MM.1S (cell line): ENCODE results near the gene SEMA4C.

Experiments
- DNase-seq: peaks from one replicate; pipeline ENCODE4 v3.0.0-alpha.2; 2015
- H2AFZ ChIP-seq: fragments of 300-600 bp; sonication (generic); 2 replicates; pipeline ENCODE4 v1.6.0; 2016; ENCODE audit warnings: antibody characterized with exemption, low read length
- H3F3A ChIP-seq: fragments of 300-600 bp; sonication (generic); 2 replicates; pipeline ENCODE4 v1.6.1; 2016; ENCODE audit warnings: mild to moderate bottlenecking, antibody characterized with exemption, low read length, moderate library complexity, mixed read lengths; ENCODE audit not compliant: insufficient read depth
- H3K27ac ChIP-seq: fragments of 300-600 bp; sonication (generic); 2 replicates; pipeline ENCODE4 v1.5.1; 2016; ENCODE audit warnings: mild to moderate bottlenecking, low read length
- H3K27me3 ChIP-seq: fragments of 300-600 bp; sonication (generic); replicated peaks from 2 replicates; pipeline ENCODE4 v1.6.0; 2016; ENCODE audit warnings: low read length; ENCODE audit not compliant: insufficient read depth
- H3K36me3 ChIP-seq: fragments of 300-600 bp; sonication (generic); replicated peaks from 2 replicates; pipeline ENCODE4 v1.6.1; 2016; ENCODE audit warnings: mild to moderate bottlenecking, low read length, mixed read lengths; ENCODE audit not compliant: insufficient read depth
- H3K4me1 ChIP-seq: fragments of 300-600 bp; sonication (generic); 2 replicates; pipeline ENCODE4 v1.6.1; 2016; ENCODE audit warnings: low read length, mixed read lengths
- H3K4me2 ChIP-seq: fragments of 300-600 bp; sonication (generic); 2 replicates; pipeline ENCODE4 v1.6.0; 2016; ENCODE audit warnings: low read depth, low read length
- H3K4me3 ChIP-seq: fragments of 300-600 bp; sonication (generic); 2 replicates; pipeline ENCODE4 v1.5.1; 2016; ENCODE audit warnings: low read length, mixed read lengths
- H3K79me2 ChIP-seq: fragments of 300-600 bp; sonication (generic); 2 replicates; pipeline ENCODE4 v1.6.1; 2016; ENCODE audit warnings: mixed run types, low read length, mixed read lengths
- H3K9ac ChIP-seq: fragments of 300-600 bp; sonication (generic); 2 replicates; pipeline ENCODE4 v1.6.1; 2016; ENCODE audit warnings: low read length, mixed read lengths
- H3K9me2 ChIP-seq: fragments of 300-600 bp; sonication (generic); replicated peaks from 2 replicates; pipeline ENCODE4 v1.6.1; 2016; ENCODE audit warnings: mild to moderate bottlenecking, low read length, mixed read lengths; ENCODE audit not compliant: insufficient read depth
- H3K9me3 ChIP-seq: fragments of 300-600 bp; sonication (generic); replicated peaks from 2 replicates; pipeline ENCODE4 v1.6.1; 2016; ENCODE audit warnings: mild to moderate bottlenecking, low read length, mixed read lengths; ENCODE audit not compliant: insufficient read depth
- H4K20me1 ChIP-seq: fragments of 300-600 bp; sonication (generic); 2 replicates; pipeline ENCODE4 v1.6.1; 2016; ENCODE audit warnings: mild to moderate bottlenecking, low read length, moderate library complexity, mixed read lengths; ENCODE audit not compliant: insufficient read depth
- CTCF ChIP-seq: fragments of 300-600 bp; sonication (generic); IDR thresholded peaks from 2 replicates; pipeline ENCODE4 v1.5.1; 2016; ENCODE audit warnings: antibody characterized with exemption, low read length, mixed read lengths
- EZH2 ChIP-seq: fragments of 300-600 bp; sonication (generic); optimal IDR thresholded peaks from 2 replicates; pipeline ENCODE3; 2017; ENCODE audit warnings: low read depth, mild to moderate bottlenecking, antibody characterized with exemption, low read length, mixed read lengths
- EZH2phosphoT487 ChIP-seq: fragments of 300-600 bp; sonication (generic); IDR thresholded peaks from 2 replicates; pipeline ENCODE4 v1.6.1; 2018; ENCODE audit warnings: antibody characterized with exemption, low read length

Gene SEMA4C

DNA sequence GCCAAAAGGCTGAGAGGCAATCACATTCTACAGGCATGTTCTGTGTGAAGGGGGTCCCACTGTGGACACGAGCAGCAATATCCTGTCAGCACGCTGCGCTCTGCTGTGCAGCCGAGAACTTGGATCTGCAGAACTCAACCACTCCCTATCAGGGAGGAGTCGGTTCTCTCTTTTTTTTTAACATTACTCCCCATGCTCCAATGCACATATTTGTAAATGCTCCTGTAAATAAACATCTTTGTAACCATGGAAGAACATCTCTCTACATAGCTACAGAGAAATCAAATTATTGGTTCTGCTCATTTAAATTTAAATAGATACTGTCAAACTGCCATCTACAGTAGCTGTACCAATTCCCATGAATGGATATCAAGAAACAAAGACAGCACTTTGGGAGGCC is 23.1 kb downstream of the SEMA4C start:
- Histone ChIP-seq H3K79me2 (peaks cover 32% of the 10 kb centered on the region), H3K4me2 (no peak overlapping the region), H2AFZ (no peak overlapping the region), H3K4me3 (no peak overlapping the region), H3K36me3 (peaks cover 15% of the 10 kb centered on the region; the same call in 1 of the 2 replicates), H3K27ac (peak overlapping the region; percentile 73; the same call in 1 of the 2 replicates), H3K27me3 (no peaks in the 10 kb centered on the region), H3K9me3 (no peaks in the 10 kb centered on the region), H3K9me2 (no peaks in the 10 kb centered on the region), H3F3A (peaks cover 30% of the 10 kb centered on the region), H3K4me1 (peaks cover 24% of the 10 kb centered on the region), H4K20me1 (no peaks in the 10 kb centered on the region), H3K9ac (no peak overlapping the region)
- no peak for DNase-seq
- TF ChIP-seq EZH2phosphoT487 (no peak), EZH2 (no peak), CTCF (no peak)

GRCh38 chr2:96844405-96844808 is 25.5 kb downstream of the SEMA4C start:
- no peaks in the 10 kb centered on the region for H3K27me3 ChIP-seq
- TF ChIP-seq CTCF (no peak), EZH2phosphoT487 (no peak), EZH2 (no peak)
- no peak overlapping the region for H3K4me3 ChIP-seq
- DNase-seq: no peak
- no peak overlapping the region for H3K4me2 ChIP-seq
- H3K27ac ChIP-seq: no peak overlapping the region
- H3K36me3 ChIP-seq: 0 out of 2 replicates have a peak, but pooled peaks cover 4% of the 10 kb centered on the region
- no peak overlapping the region for H2AFZ ChIP-seq
- H4K20me1 ChIP-seq: no peaks in the 10 kb centered on the region
- no peaks in the 10 kb centered on the region for H3K9me3 ChIP-seq
- peaks cover 10% of the 10 kb centered on the region; the same call in 1 of the 2 replicates for H3K79me2 ChIP-seq
- no peak overlapping the region for H3K9ac ChIP-seq
- peaks cover 34% of the 10 kb centered on the region for H3F3A ChIP-seq
- H3K9me2 ChIP-seq: no peaks in the 10 kb centered on the region
- peaks cover 30% of the 10 kb centered on the region for H3K4me1 ChIP-seq

- Histone ChIP-seq H3F3A (peaks cover 29% of the 10 kb centered on the region), H2AFZ (no peak within 1 kb of the TSS), H3K79me2 (peaks cover 10% of the 10 kb centered on the region; the same call in 1 of the 2 replicates), H4K20me1 (no peaks in the 10 kb centered on the region), H3K4me2 (no peak within 1 kb of the TSS), H3K36me3 (0 out of 2 replicates have a peak, but pooled peaks cover 4% of the 10 kb centered on the region), H3K9me2 (no peaks in the 10 kb centered on the region), H3K27me3 (no peaks in the 10 kb centered on the region), H3K9ac (no peak within 1 kb of the TSS), H3K27ac (no peak within 1 kb of the TSS), H3K4me1 (peaks cover 35% of the 10 kb centered on the region), H3K4me3 (no peak within 1 kb of the TSS), H3K9me3 (no peaks in the 10 kb centered on the region)
- no peak for DNase-seq
- TF ChIP-seq EZH2: no peak
- no peak for TF ChIP-seq EZH2phosphoT487
- TF ChIP-seq CTCF: no peak
These were observed 26.2 kb downstream of the SEMA4C start, which contains the start of gene ANKRD23 for GRCh38 chr2:96843538-96844268. TSS of gene ANKRD23 (minus strand) at chr2:96844021. CDS start at chr2:96843992, 29 bp downstream.
